HCT116 (cell line): Measurements from ENCODE around the gene MUC3A. TPM values are rescaled to one million over a fixed set of nuclear protein-coding genes. Genes with fewer than 3 reads are reported as not detected.

Source experiments
- ATAC-seq: fragments of 200-7000 bp; cut with Tn5 transposase; 2 replicates; pipeline ENCODE4 v1.9.1; 2020; ENCODE audit warnings: mild to moderate bottlenecking, moderate library complexity
- Bru-seq: library from RNA; stranded (reverse); fragments of 400-500 nt; gene quantifications from one replicate; lab custom pipeline; 2021; lab: Mats Ljungman, UMichigan
- BruChase-seq, 2 experiments: library from RNA; stranded (reverse); fragments of 400-500 nt; gene quantifications; one replicate each; lab custom pipeline; 2021; lab: Mats Ljungman, UMichigan
- BruUV-seq: library from RNA; stranded (reverse); fragments of 400-500 nt; replicated peaks from 2 replicates; lab custom pipeline; 2021; lab: Mats Ljungman, UMichigan
- CTCF ChIA-PET: fragments of 300-600 bp; sonication (Branson Sonifier 250); formaldehyde crosslinking; loops from one replicate; lab custom pipeline; 2021; ENCODE audit warnings: antibody characterized with exemption; lab: Charles Lee
- POLR2A ChIA-PET: fragments of 300-600, 350-600 bp; sonication (Branson Sonifier 250); formaldehyde crosslinking; loops from one replicate; lab custom pipeline; 2021; ENCODE audit warnings: antibody characterized with exemption; lab: Charles Lee
- RAD21 ChIA-PET, 2 experiments: fragments of 300-600 bp; sonication (Branson Sonifier 250); formaldehyde crosslinking; loops; one replicate each; lab custom pipeline; 2023; ENCODE audit warnings: low total read pairs in 2 of 2; ENCODE audit not compliant: uncharacterized antibody in 2 of 2, unreplicated experiment in 2 of 2, low non-redundant PET in 1 of 2; lab: Charles Lee
- DNase-seq: peaks from one replicate; pipeline ENCODE4 v3.0.0-alpha.2; 2010; ENCODE audit warnings: low read depth, low spot score
- H2AFZ ChIP-seq: fragments of 200-600 bp; shearing (Covaris generic), sonication (generic); 2 replicates; pipeline ENCODE4 v1.6.1; 2017; ENCODE audit warnings: low read depth, mixed run types, mixed read lengths, antibody characterized with exemption, low read length; ENCODE audit not compliant: poor library complexity, severe bottlenecking
- H3K27ac ChIP-seq: 2 replicates; pipeline ENCODE4 v1.5.1; 2012; ENCODE audit warnings: low read depth, low read length
- H3K27me3 ChIP-seq: fragments of 200-600 bp; sonication (generic); 2 replicates; pipeline ENCODE4 v1.6.1; 2016; ENCODE audit warnings: mixed run types, low read length, mixed read lengths; ENCODE audit not compliant: insufficient read depth
- H3K36me3 ChIP-seq, 2 experiments: fragments of 200-500 bp in 1 of 2; fragments of 200-600 bp in 1 of 2; sonication (Bioruptor generic) in 1 of 2; sonication (generic) in 1 of 2; 2 replicates each; pipeline versions ENCODE4 v1.5.1 to v1.6.1; 2014 to 2016; ENCODE audit warnings: low read length in 2 of 2, inconsistent platforms in 1 of 2, mixed read lengths in 1 of 2, mixed run types in 1 of 2; ENCODE audit not compliant: insufficient read depth in 2 of 2, control insufficient read depth in 1 of 2
- H3K4me1 ChIP-seq, 2 experiments: fragments of 200-600 bp in 1 of 2; sonication (generic) in 1 of 2; 2 replicates each; pipeline versions ENCODE4 v1.5.1 to v1.6.1; 2012 to 2017; ENCODE audit warnings: low read length in 2 of 2, inconsistent platforms in 1 of 2, mild to moderate bottlenecking in 1 of 2, mixed read lengths in 1 of 2, mixed run types in 1 of 2, moderate library complexity in 1 of 2; ENCODE audit not compliant: insufficient read depth in 2 of 2, control insufficient read depth in 1 of 2
- H3K4me2 ChIP-seq: fragments of 200-600 bp; sonication (generic); 2 replicates; pipeline ENCODE4 v1.6.1; 2017; ENCODE audit warnings: mixed run types, low read length, mixed read lengths
- H3K4me3 ChIP-seq, 2 experiments: fragments of 200-600 bp in 1 of 2; sonication (generic) in 1 of 2; replicated peaks in 1 of 2; 2 replicates each; pipeline ENCODE4 v1.5.1; 2011 to 2016; ENCODE audit warnings: low read length in 2 of 2, control low read depth in 1 of 2, low read depth in 1 of 2, mild to moderate bottlenecking in 1 of 2, mixed read lengths in 1 of 2, mixed run types in 1 of 2
- H3K79me2 ChIP-seq: fragments of 200-600 bp; sonication (generic); 2 replicates; pipeline ENCODE4 v1.6.1; 2017; ENCODE audit warnings: mild to moderate bottlenecking, mixed run types, low read length, moderate library complexity, mixed read lengths; ENCODE audit not compliant: insufficient read depth
- H3K9ac ChIP-seq: fragments of 200-600 bp; sonication (generic); 2 replicates; pipeline ENCODE4 v1.6.1; 2016; ENCODE audit warnings: low read length, mixed read lengths
- H3K9me2 ChIP-seq: fragments of 200-600 bp; sonication (generic), shearing (Covaris generic); 2 replicates; pipeline ENCODE4 v1.6.1; 2017; ENCODE audit warnings: mixed run types, mild to moderate bottlenecking, moderate library complexity; ENCODE audit not compliant: insufficient read depth
- H3K9me3 ChIP-seq, 2 experiments: fragments of 200-500 bp in 1 of 2; fragments of 200-600 bp in 1 of 2; sonication (Bioruptor generic) in 1 of 2; sonication (generic) in 1 of 2; 2 replicates each; pipeline ENCODE4 v1.6.1; 2014 to 2017; ENCODE audit warnings: low read length in 2 of 2, mixed read lengths in 2 of 2, inconsistent platforms in 1 of 2, low read depth in 1 of 2, mild to moderate bottlenecking in 1 of 2, mixed run types in 1 of 2, moderate library complexity in 1 of 2; ENCODE audit not compliant: control insufficient read depth in 1 of 2, insufficient read depth in 1 of 2
- H4K20me1 ChIP-seq: fragments of 200-600 bp; sonication (generic), shearing (Covaris generic); 2 replicates; pipeline ENCODE4 v1.6.1; 2017; ENCODE audit warnings: mixed run types, mild to moderate bottlenecking, moderate library complexity; ENCODE audit not compliant: insufficient read depth
- POLR2A ChIP-seq: IDR thresholded peaks from 2 replicates; pipeline ENCODE4 v1.7.0; 2011; ENCODE audit warnings: borderline replicate concordance; ENCODE audit not compliant: insufficient read depth, insufficient read length; ENCODE audit errors: extremely low read depth
- TCF7L2 ChIP-seq: IDR thresholded peaks from 2 replicates; pipeline ENCODE4 v1.7.0; 2011; ENCODE audit warnings: borderline replicate concordance, inconsistent platforms; ENCODE audit not compliant: insufficient read depth, insufficient read length; ENCODE audit errors: extremely low read depth
- YY1 ChIP-seq: IDR thresholded peaks from 2 replicates; pipeline ENCODE4 v1.6.1; 2011; ENCODE audit warnings: low read length, low read depth, moderate library complexity, mild to moderate bottlenecking; ENCODE audit not compliant: insufficient replicate concordance; ENCODE audit errors: extremely low read depth
- ZNF274 ChIP-seq: fragments of 200-500 bp; sonication (Bioruptor generic); IDR thresholded peaks from 2 replicates; pipeline ENCODE4 v1.6.1; 2014; ENCODE audit warnings: mild to moderate bottlenecking, low read depth, low read length, inconsistent platforms
- intact Hi-C: fragments of 100-400 bp; cut with micrococcal nuclease; formaldehyde crosslinking; loops from 2 replicates; pipeline ENCODE4 v1.10.0; 2022
- long read RNA-seq: library from polyadenylated mRNA; unstranded; transcript quantifications from one replicate; pipeline ENCODE4 v2.0.0, GENCODE V29; 2021; ENCODE audit not compliant: unreplicated experiment
- polyA plus RNA-seq: library from polyadenylated mRNA; unstranded; fragments of >200 nt; gene quantifications from 2 replicates; pipeline ENCODE4 v1.2.1, GENCODE V29; 2012; ENCODE audit warnings: missing spikeins
- total RNA-seq: library from RNA; stranded (reverse); gene quantifications from one replicate; pipeline ENCODE4 v1.2.1, GENCODE V29; 2021; ENCODE audit not compliant: unreplicated experiment
- TF ChIP-seq, protein P1 (sequence below): IDR thresholded peaks from 2 replicates; pipeline ENCODE4 v1.6.1; 2012; ENCODE audit warnings: low read depth
- TF ChIP-seq, protein P2 (sequence below): IDR thresholded peaks from 2 replicates; pipeline ENCODE4 v1.6.1; 2012

Gene MUC3A, protein sequence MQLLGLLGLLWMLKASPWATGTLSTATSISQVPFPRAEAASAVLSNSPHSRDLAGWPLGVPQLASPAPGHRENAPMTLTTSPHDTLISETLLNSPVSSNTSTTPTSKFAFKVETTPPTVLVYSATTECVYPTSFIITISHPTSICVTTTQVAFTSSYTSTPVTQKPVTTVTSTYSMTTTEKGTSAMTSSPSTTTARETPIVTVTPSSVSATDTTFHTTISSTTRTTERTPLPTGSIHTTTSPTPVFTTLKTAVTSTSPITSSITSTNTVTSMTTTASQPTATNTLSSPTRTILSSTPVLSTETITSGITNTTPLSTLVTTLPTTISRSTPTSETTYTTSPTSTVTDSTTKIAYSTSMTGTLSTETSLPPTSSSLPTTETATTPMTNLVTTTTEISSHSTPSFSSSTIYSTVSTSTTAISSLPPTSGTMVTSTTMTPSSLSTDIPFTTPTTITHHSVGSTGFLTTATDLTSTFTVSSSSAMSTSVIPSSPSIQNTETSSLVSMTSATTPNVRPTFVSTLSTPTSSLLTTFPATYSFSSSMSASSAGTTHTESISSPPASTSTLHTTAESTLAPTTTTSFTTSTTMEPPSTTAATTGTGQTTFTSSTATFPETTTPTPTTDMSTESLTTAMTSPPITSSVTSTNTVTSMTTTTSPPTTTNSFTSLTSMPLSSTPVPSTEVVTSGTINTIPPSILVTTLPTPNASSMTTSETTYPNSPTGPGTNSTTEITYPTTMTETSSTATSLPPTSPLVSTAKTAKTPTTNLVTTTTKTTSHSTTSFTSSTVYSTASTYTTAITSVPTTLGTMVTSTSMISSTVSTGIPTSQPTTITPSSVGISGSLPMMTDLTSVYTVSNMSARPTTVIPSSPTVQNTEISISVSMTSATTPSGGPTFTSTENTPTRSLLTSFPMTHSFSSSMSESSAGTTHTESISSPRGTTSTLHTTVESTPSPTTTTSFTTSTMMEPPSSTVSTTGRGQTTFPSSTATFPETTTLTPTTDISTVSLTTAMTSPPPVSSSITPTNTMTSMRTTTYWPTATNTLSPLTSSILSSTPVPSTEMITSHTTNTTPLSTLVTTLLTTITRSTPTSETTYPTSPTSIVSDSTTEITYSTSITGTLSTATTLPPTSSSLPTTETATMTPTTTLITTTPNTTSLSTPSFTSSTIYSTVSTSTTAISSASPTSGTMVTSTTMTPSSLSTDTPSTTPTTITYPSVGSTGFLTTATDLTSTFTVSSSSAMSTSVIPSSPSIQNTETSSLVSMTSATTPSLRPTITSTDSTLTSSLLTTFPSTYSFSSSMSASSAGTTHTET (N-terminal part only)
- total RNA-seq (30.8 TPM), Bru-seq, nascent RNA (percentile 35 among the genes with signal in this experiment), BruChase-seq, experiment 1, labeled RNA remaining after a 6-hour chase (percentile 49 among the genes with signal in this experiment), BruChase-seq, experiment 2, labeled RNA remaining after a 2-hour chase (percentile 42 among the genes with signal in this experiment)
- 42.8 and 46.1 TPM in 2 replicates for polyA plus RNA-seq
- long read RNA-seq, transcript MUC3A-204 (4 exons, 1,093 nt): major isoform, 6 of 12 reads
- long read RNA-seq, partial matches to known transcripts: 5 of 12 reads
- long read RNA-seq, other reads (novel, unspliced or antisense): 1 of 12 reads

DNA sequence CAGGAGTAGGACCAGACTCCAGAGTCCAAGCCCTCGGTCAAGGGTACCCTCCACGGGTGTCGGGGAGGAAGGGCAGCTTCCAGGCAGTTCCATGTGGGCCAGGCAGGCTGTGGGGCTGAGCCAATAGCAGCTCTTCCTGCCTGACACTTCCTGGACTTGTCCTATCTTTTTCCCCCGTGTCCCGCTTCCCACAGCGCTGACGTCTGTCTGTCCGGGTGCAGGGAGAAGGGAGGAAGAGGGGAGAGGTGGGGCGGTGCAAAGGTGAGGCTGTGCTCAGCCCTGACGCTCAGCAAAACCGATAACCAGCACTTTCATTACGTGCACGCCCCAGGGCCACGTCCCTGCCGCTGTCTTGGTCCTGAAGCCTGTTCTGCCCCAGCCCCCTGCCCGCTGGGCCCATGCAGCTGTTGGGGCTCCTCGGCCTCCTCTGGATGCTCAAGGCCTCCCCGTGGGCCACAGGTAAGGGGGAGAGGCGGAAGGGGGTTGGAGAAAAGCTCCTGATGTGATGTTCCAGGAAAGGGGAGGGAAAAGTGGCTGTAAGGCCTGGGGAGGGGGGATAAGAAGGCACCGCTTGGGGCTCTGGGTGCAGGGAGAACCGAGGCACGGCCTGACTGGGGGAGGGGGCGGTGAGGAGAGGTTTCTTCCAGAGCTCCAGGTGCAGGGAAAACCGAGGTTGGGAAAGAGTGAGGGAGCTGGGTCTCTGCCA, at the start of gene MUC3A:
MUC3A (plus strand) TSS at position 308 of the 706 bp plus-strand sequence; CDS start at position 399, 91 bp downstream.
- H4K20me1 ChIP-seq: no peaks in the 10 kb centered on the region
- TF ChIP-seq YY1 (no peak), TCF7L2 (no peak), ZNF274 (no peak), POLR2A (no peak)
- TF ChIP-seq, protein P1, sequence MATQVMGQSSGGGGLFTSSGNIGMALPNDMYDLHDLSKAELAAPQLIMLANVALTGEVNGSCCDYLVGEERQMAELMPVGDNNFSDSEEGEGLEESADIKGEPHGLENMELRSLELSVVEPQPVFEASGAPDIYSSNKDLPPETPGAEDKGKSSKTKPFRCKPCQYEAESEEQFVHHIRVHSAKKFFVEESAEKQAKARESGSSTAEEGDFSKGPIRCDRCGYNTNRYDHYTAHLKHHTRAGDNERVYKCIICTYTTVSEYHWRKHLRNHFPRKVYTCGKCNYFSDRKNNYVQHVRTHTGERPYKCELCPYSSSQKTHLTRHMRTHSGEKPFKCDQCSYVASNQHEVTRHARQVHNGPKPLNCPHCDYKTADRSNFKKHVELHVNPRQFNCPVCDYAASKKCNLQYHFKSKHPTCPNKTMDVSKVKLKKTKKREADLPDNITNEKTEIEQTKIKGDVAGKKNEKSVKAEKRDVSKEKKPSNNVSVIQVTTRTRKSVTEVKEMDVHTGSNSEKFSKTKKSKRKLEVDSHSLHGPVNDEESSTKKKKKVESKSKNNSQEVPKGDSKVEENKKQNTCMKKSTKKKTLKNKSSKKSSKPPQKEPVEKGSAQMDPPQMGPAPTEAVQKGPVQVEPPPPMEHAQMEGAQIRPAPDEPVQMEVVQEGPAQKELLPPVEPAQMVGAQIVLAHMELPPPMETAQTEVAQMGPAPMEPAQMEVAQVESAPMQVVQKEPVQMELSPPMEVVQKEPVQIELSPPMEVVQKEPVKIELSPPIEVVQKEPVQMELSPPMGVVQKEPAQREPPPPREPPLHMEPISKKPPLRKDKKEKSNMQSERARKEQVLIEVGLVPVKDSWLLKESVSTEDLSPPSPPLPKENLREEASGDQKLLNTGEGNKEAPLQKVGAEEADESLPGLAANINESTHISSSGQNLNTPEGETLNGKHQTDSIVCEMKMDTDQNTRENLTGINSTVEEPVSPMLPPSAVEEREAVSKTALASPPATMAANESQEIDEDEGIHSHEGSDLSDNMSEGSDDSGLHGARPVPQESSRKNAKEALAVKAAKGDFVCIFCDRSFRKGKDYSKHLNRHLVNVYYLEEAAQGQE: no peak
- TF ChIP-seq, protein P2, sequence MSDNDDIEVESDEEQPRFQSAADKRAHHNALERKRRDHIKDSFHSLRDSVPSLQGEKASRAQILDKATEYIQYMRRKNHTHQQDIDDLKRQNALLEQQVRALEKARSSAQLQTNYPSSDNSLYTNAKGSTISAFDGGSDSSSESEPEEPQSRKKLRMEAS: no peak
- no peak within 1 kb of the TSS for H3K4me2 ChIP-seq
- no peak within 1 kb of the TSS for H2AFZ ChIP-seq
- ChIA-PET CTCF (no interaction called here), POLR2A (interaction anchor here (0.6 kb wide), 1 partner anchor 122 kb away, joined by 3 read pairs; no protein-coding TSS in a partner anchor), RAD21 (interaction anchor here in 1 of 2 experiments (0.6 kb wide), 1 partner anchor 121 kb away, joined by 3 read pairs; no protein-coding TSS in a partner anchor)
- H3K27ac ChIP-seq: no peak within 1 kb of the TSS
- DNase-seq (no peak), ATAC-seq (no peak)
- no TSS peak for BruUV-seq
- no peak within 1 kb of the TSS for H3K9ac ChIP-seq
- H3K9me3 ChIP-seq: no peaks in the 10 kb centered on the region
- H3K36me3 ChIP-seq: no peaks in the 10 kb centered on the region
- intact Hi-C loops: no loop called here
- H3K4me3 ChIP-seq: no peak within 1 kb of the TSS
- H3K79me2 ChIP-seq: no peaks in the 10 kb centered on the region
- H3K4me1 ChIP-seq: no peaks in the 10 kb centered on the region
- peaks cover 13% of the 10 kb centered on the region for H3K27me3 ChIP-seq
- H3K9me2 ChIP-seq: no peaks in the 10 kb centered on the region
